Activated T-helper 17 cell treated with anti-CD3 and anti-CD28 coated beads, Interleukin-2, amount 50 U/mL, for 72 hours (primary cell): ENCODE results near the gene HTR3D. TPM values are rescaled to one million over a fixed set of nuclear protein-coding genes. Genes with fewer than 3 reads are reported as not detected.
"Not testable (repeated sequence)": the region's sequence is repeated elsewhere in the genome, so short reads cannot be mapped to it uniquely, and the experiment has no call there.

Source experiments
- ATAC-seq: fragments of 150-1000 bp; cut with Tn5 transposase; replicated peaks from 2 replicates; pipeline ENCODE4 v1.10.0; 2021; ENCODE audit warnings: mild to moderate bottlenecking, moderate library complexity
- H3K27ac Mint-ChIP-seq: one replicate; pipeline ENCODE4 v1.8.0; 2022; ENCODE audit warnings: mixed read lengths
- H3K27me3 Mint-ChIP-seq: one replicate; pipeline ENCODE4 v1.8.0; 2022; ENCODE audit warnings: mixed read lengths
- H3K36me3 Mint-ChIP-seq: one replicate; pipeline ENCODE4 v1.8.0; 2022; ENCODE audit warnings: low read depth, mild to moderate bottlenecking, mixed read lengths
- H3K4me1 Mint-ChIP-seq: one replicate; pipeline ENCODE4 v1.8.0; 2022; ENCODE audit warnings: mixed read lengths
- H3K4me3 Mint-ChIP-seq: one replicate; pipeline ENCODE4 v1.8.0; 2022; ENCODE audit warnings: mild to moderate bottlenecking, mixed read lengths
- H3K9me3 Mint-ChIP-seq: one replicate; pipeline ENCODE4 v1.8.0; 2022; ENCODE audit warnings: mixed read lengths
- total RNA-seq, 2 donors: library from RNA; stranded (reverse); gene quantifications; one replicate each; pipeline ENCODE4 v1.2.3, GENCODE V29; 2022

Gene HTR3D
- total RNA-seq, 2 donors from 2014 or later, result not detected

- not testable (repeated sequence) for H3K9me3 Mint-ChIP-seq, H3K27me3 Mint-ChIP-seq, H3K36me3 Mint-ChIP-seq, ATAC-seq, H3K27ac Mint-ChIP-seq, H3K4me3 Mint-ChIP-seq, H3K4me1 Mint-ChIP-seq
Observed at GRCh38 chr3:184071142-184071541, 39.6 kb downstream of the HTR3D start.

DNA sequence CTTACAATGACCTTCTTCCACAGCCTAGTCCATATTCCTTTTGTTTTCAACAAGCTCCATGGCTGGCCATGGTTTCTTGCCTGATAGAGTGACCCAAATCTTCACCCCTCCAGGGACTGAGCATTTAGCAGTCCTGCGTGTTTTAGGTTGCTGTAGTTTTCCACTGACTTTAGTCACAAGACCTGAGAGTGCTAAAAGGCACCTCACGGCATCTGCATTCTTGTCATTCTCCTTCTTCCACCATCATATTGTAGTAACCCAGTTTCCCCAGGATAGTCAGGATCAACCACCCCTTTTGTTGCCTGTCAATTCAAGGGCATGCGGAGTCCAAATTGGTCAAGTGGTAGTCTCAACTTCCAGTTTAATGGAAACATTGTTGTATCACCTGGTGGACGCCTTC, 42.1 kb downstream of the HTR3D start:
- H3K36me3 Mint-ChIP-seq, result no peaks in the 10 kb centered on the region
- H3K4me1 Mint-ChIP-seq, result no peaks in the 10 kb centered on the region
- H3K27ac Mint-ChIP-seq, result no peak overlapping the region
- no peak overlapping the region for H3K4me3 Mint-ChIP-seq
- peaks cover 3% of the 10 kb centered on the region for H3K9me3 Mint-ChIP-seq
- H3K27me3 Mint-ChIP-seq, result peaks cover 6% of the 10 kb centered on the region
- ATAC-seq, result no peak

- Mint-ChIP-seq H3K4me3 (no peak overlapping the region), H3K36me3 (no peaks in the 10 kb centered on the region), H3K27me3 (peaks cover 3% of the 10 kb centered on the region), H3K9me3 (peaks cover 3% of the 10 kb centered on the region), H3K27ac (no peak overlapping the region), H3K4me1 (no peaks in the 10 kb centered on the region)
- ATAC-seq, result no peak
Observed at GRCh38 chr3:184075901-184076300, 44.4 kb downstream of the HTR3D start.

DNA sequence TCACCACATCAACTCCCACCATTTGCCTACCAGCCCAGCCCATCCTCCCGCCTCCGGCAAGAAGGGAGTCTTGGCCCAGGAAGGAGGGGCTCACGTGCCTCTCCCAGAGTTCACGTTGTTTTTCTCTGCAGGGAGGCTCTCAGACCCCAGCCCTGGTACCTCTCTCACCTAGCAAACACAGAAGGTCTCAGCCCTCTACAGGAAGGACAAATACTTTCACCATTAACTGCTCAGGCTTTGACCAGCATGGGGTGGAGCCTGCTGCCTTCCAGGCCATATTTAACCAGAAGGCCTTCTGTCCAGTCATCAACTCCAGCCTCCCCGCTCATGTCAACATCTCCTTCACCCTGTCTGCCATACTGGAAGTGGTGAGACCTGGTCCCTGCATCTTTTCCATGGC, 46.3 kb downstream of the HTR3D start:
- no peak overlapping the region for H3K27ac Mint-ChIP-seq
- H3K4me3 Mint-ChIP-seq, result no peak overlapping the region
- H3K27me3 Mint-ChIP-seq, result no peaks in the 10 kb centered on the region
- no peaks in the 10 kb centered on the region for H3K4me1 Mint-ChIP-seq
- H3K9me3 Mint-ChIP-seq, result no peaks in the 10 kb centered on the region
- H3K36me3 Mint-ChIP-seq, result no peaks in the 10 kb centered on the region
- ATAC-seq, result no peak

GRCh38 chr3:184078851-184079250, 47.3 kb downstream of the HTR3D start:
- Mint-ChIP-seq H3K4me1 (no peaks in the 10 kb centered on the region), H3K4me3 (no peak overlapping the region), H3K9me3 (no peaks in the 10 kb centered on the region), H3K36me3 (no peaks in the 10 kb centered on the region), H3K27me3 (no peaks in the 10 kb centered on the region), H3K27ac (no peak overlapping the region)
- ATAC-seq, result no peak

DNA sequence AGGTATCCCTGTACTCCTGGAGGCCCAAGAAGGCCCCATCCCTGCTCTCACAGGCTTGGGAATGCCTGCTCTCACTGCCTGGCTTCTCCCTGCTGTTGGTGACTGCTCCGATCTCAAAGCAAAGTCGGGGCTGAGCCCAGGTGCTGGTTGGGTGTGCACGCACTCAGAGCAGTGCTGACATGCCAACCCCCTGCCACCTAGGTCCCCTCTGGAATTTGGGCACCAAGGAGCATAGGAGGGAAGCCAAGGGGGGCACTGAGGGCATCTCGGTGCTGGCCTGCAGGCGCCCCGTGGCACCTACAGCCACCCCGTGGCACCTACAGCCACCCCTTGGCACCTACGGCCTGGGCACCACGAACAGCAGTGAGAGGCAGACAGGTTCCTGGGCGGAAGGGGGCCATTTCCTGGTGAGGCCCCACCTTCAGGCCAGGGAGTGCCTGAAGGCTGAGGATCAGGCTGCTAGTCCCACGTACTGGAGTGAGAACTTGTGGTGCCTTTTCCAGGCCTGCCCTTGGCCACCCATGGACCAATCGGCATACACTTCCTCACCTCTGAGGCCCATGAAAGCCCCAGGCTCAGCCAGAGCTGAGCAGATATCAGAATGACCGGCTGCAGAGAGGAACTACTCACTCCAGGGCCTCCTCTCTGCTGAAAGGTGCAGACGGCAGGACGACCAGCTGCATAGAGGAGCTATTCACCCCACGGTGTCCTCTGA, 49.7 kb downstream of the HTR3D start:
- H3K4me1 Mint-ChIP-seq, result peaks cover 6% of the 10 kb centered on the region
- H3K36me3 Mint-ChIP-seq, result no peaks in the 10 kb centered on the region
- H3K27ac Mint-ChIP-seq, result no peak overlapping the region
- no peak overlapping the region for H3K4me3 Mint-ChIP-seq
- no peaks in the 10 kb centered on the region for H3K27me3 Mint-ChIP-seq
- H3K9me3 Mint-ChIP-seq, result peaks cover 10% of the 10 kb centered on the region
- no peak for ATAC-seq

DNA sequence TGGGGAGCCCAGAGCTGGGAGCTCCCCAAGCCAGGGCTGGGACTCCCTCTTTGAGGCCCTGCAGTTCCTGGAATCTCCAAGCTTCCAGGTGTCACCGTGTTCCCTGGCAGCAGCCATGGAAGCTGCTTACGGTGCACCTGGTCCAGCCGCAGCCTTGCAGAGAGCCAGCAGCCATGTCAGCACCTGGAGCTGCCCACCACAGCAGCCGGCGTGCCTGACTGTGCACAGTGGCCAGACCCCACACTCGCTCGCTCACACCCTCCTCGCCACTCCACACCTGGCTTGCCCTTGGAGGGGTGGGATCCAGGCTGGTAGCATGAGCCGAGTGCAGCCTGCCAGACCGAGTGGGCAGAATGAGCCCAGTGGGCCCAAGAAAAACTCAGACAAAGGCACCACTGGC, 50.5 kb downstream of the HTR3D start:
- H3K36me3 Mint-ChIP-seq, result no peaks in the 10 kb centered on the region
- ATAC-seq, result no peak
- H3K27ac Mint-ChIP-seq, result no peak overlapping the region
- H3K4me3 Mint-ChIP-seq, result no peak overlapping the region
- H3K9me3 Mint-ChIP-seq, result peaks cover 10% of the 10 kb centered on the region
- H3K27me3 Mint-ChIP-seq, result no peaks in the 10 kb centered on the region
- peaks cover 6% of the 10 kb centered on the region for H3K4me1 Mint-ChIP-seq

DNA sequence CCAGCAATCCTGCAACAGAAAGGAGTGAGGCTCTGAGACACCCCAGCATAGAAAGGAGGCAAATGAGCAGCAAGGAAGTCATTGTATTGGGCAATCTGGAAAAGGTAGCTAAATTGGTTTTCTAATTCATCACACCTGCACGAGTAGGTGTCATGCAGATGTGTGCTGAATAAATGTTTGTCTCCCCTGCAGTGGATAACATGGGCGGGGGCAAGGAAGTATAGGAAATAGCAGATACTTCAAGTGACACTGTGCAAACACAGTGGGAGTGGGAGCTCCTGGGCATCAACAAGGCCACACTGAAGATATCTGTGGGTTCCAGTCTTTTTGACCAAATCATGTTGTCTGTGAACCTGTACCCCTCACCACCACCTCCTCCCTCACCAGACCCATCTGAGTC, 50.9 kb downstream of the HTR3D start:
- no peaks in the 10 kb centered on the region for H3K36me3 Mint-ChIP-seq
- H3K27me3 Mint-ChIP-seq, result no peaks in the 10 kb centered on the region
- ATAC-seq, result no peak
- H3K4me3 Mint-ChIP-seq, result no peak overlapping the region
- peaks cover 10% of the 10 kb centered on the region for H3K9me3 Mint-ChIP-seq
- peaks cover 6% of the 10 kb centered on the region for H3K4me1 Mint-ChIP-seq
- no peak overlapping the region for H3K27ac Mint-ChIP-seq

GRCh38 chr3:184085389-184085852, 53.9 kb downstream of the HTR3D start:
- Mint-ChIP-seq H3K27me3 (no peaks in the 10 kb centered on the region), H3K4me1 (peaks cover 6% of the 10 kb centered on the region), H3K36me3 (no peaks in the 10 kb centered on the region), H3K9me3 (peaks cover 10% of the 10 kb centered on the region), H3K27ac (peak overlapping the region; percentile 4), H3K4me3 (no peak overlapping the region)
- ATAC-seq, result peak; percentile 21

Other genes starting within 250 kb of the HTR3D start
- gene MAP6D1, start 206.2 kb upstream of the HTR3D start, total RNA-seq, result 1 to 10 TPM; 1.4 to 2.0 TPM
- gene PARL, start 146.9 kb upstream of the HTR3D start, total RNA-seq, result 10 to 100 TPM; 78.9 to 97.6 TPM
- gene ABCC5, start 13.9 kb upstream of the HTR3D start, total RNA-seq, result 10 to 100 TPM in 1 of 2 donors, 1 to 10 TPM in 1; 9.1 to 14.8 TPM
- gene HTR3C, start 21.3 kb downstream of the HTR3D start, total RNA-seq, result not detected
- not detected for gene HTR3E, start 65.3 kb downstream of the HTR3D start, total RNA-seq
- gene EIF2B5, start 103.6 kb downstream of the HTR3D start, total RNA-seq, result 10 to 100 TPM; 48.7 to 64.6 TPM
- 10 to 100 TPM; 40.3 to 42.5 TPM for gene DVL3, start 123.6 kb downstream of the HTR3D start, total RNA-seq
- 100 to 1,000 TPM; 206 to 244 TPM for gene AP2M1, start 143.1 kb downstream of the HTR3D start, total RNA-seq
- 10 to 100 TPM; 75.5 to 93.5 TPM for gene ABCF3, start 154.5 kb downstream of the HTR3D start, total RNA-seq
- gene VWA5B2, start 197.8 kb downstream of the HTR3D start, total RNA-seq, result not detected
- 10 to 100 TPM; 33.4 to 49.9 TPM for gene ALG3, start 217.2 kb downstream of the HTR3D start, total RNA-seq
- gene EEF1AKMT4, start 217.9 kb downstream of the HTR3D start, total RNA-seq, result 10 to 100 TPM in 1 of 2 donors, 1 to 10 TPM in 1; 8.0 to 13.6 TPM
- 1 to 10 TPM in 1 of 2 donors, under 1 TPM in 1; 0.64 to 1.2 TPM for gene CAMK2N2, start 229.8 kb downstream of the HTR3D start, total RNA-seq
- not detected for gene ECE2, start 244.3 kb downstream of the HTR3D start, total RNA-seq